Astrocyte (in vitro differentiated cells and primary cell): Measurements from ENCODE around the gene FAM50B. TPM values are rescaled to one million over a fixed set of nuclear protein-coding genes. Genes with fewer than 3 reads are reported as not detected.
A peak's percentile ranks its signal among the peaks of the same experiment; 100 is the strongest.

Experiments used
- DNase-seq: peaks from one replicate; pipeline ENCODE4 v3.0.0-alpha.2; 2010; ENCODE audit warnings: low read depth
- FAIRE-seq: peaks from 2 replicates; lab custom pipeline; 2011; peaks lifted over from hg19 to GRCh38; lab: Jason Lieb, UNC
- H2AFZ ChIP-seq: 2 replicates; pipeline ENCODE4 v1.6.0; 2012; ENCODE audit warnings: low read depth, low read length, inconsistent platforms
- H3K27ac ChIP-seq: 2 replicates; pipeline ENCODE4 v1.5.1; 2011; ENCODE audit warnings: low read depth, low read length, inconsistent platforms
- H3K27me3 ChIP-seq: 2 replicates; pipeline ENCODE4 v1.6.0; 2011; ENCODE audit warnings: low read length, inconsistent platforms; ENCODE audit not compliant: insufficient read depth
- H3K36me3 ChIP-seq: 2 replicates; pipeline ENCODE4 v1.5.1; 2011; ENCODE audit warnings: low read length, inconsistent platforms; ENCODE audit not compliant: insufficient read depth
- H3K4me1 ChIP-seq: 2 replicates; pipeline ENCODE4 v1.5.1; 2011; ENCODE audit warnings: low read length, inconsistent platforms; ENCODE audit not compliant: insufficient read depth
- H3K4me2 ChIP-seq: 2 replicates; pipeline ENCODE4 v1.6.0; 2012; ENCODE audit warnings: low read length, inconsistent platforms
- H3K4me3 ChIP-seq: 2 replicates; pipeline ENCODE4 v1.5.1; 2011; ENCODE audit warnings: low read depth, mild to moderate bottlenecking, low read length, inconsistent platforms; ENCODE audit not compliant: insufficient read depth
- H3K79me2 ChIP-seq: 2 replicates; pipeline ENCODE4 v1.6.0; 2012; ENCODE audit warnings: mild to moderate bottlenecking, low read length, inconsistent platforms; ENCODE audit not compliant: insufficient read depth
- H3K9ac ChIP-seq: 2 replicates; pipeline ENCODE4 v1.6.0; 2012; ENCODE audit warnings: mild to moderate bottlenecking, low read length, inconsistent platforms
- H3K9me3 ChIP-seq: 2 replicates; pipeline ENCODE4 v1.5.1; 2012; ENCODE audit warnings: low read depth, mild to moderate bottlenecking, low read length, inconsistent platforms; ENCODE audit not compliant: insufficient read depth
- H4K20me1 ChIP-seq: 2 replicates; pipeline ENCODE4 v1.6.0; 2012; ENCODE audit warnings: low read length, inconsistent platforms; ENCODE audit not compliant: insufficient read depth
- H3K27ac Mint-ChIP-seq: one replicate; pipeline ENCODE4 v1.8.0; 2021; ENCODE audit warnings: mild to moderate bottlenecking, mixed read lengths; ENCODE audit not compliant: unreplicated experiment
- H3K27me3 Mint-ChIP-seq: one replicate; pipeline ENCODE4 v1.8.0; 2021; ENCODE audit warnings: low read depth, mixed read lengths; ENCODE audit not compliant: unreplicated experiment
- H3K36me3 Mint-ChIP-seq: one replicate; pipeline ENCODE4 v1.8.0; 2021; ENCODE audit warnings: low read depth, mixed read lengths; ENCODE audit not compliant: unreplicated experiment
- H3K4me1 Mint-ChIP-seq: one replicate; pipeline ENCODE4 v1.8.0; 2021; ENCODE audit warnings: low read depth, mixed read lengths; ENCODE audit not compliant: unreplicated experiment
- H3K4me3 Mint-ChIP-seq: one replicate; pipeline ENCODE4 v1.8.0; 2021; ENCODE audit warnings: mild to moderate bottlenecking, moderate library complexity, mixed read lengths; ENCODE audit not compliant: unreplicated experiment
- H3K9me3 Mint-ChIP-seq: one replicate; pipeline ENCODE4 v1.8.0; 2021; ENCODE audit warnings: mild to moderate bottlenecking, mixed read lengths; ENCODE audit not compliant: unreplicated experiment
- CTCF ChIP-seq: IDR thresholded peaks from 2 replicates; pipeline ENCODE4 v1.5.1; 2011; ENCODE audit warnings: low read depth, mild to moderate bottlenecking, inconsistent platforms, low read length, moderate library complexity; ENCODE audit not compliant: insufficient read depth
- EZH2 ChIP-seq: IDR thresholded peaks from 2 replicates; pipeline ENCODE4 v1.6.1; 2012; ENCODE audit warnings: mild to moderate bottlenecking, low read length, inconsistent platforms; ENCODE audit not compliant: insufficient read depth
- total RNA-seq: library from RNA; stranded (reverse); gene quantifications from 2 replicates; pipeline ENCODE4 v1.2.1, GENCODE V29; 2021

Gene FAM50B
- total RNA-seq, 1 donor from 2014 or later: 4.6 TPM

- no peaks in the 10 kb centered on the region for H3K36me3 Mint-ChIP-seq
- no peak for TF ChIP-seq EZH2
- no peaks in the 10 kb centered on the region for H3K9me3 Mint-ChIP-seq
- no peak overlapping the region for H3K27ac Mint-ChIP-seq
- no peak overlapping the region for H3K4me3 Mint-ChIP-seq
- Histone ChIP-seq H3K79me2 (no peaks in the 10 kb centered on the region), H3K4me3 (no peak overlapping the region), H3K4me1 (no peaks in the 10 kb centered on the region), H3K9ac (no peak overlapping the region), H3K4me2 (no peak overlapping the region), H3K36me3 (no peaks in the 10 kb centered on the region), H3K9me3 (no peaks in the 10 kb centered on the region), H3K27me3 (no peaks in the 10 kb centered on the region), H3K27ac (no peak overlapping the region), H4K20me1 (no peaks in the 10 kb centered on the region), H2AFZ (no peak overlapping the region)
- FAIRE-seq (no peak), DNase-seq (no peak)
- peaks cover 5% of the 10 kb centered on the region for H3K27me3 Mint-ChIP-seq
- H3K4me1 Mint-ChIP-seq: peaks cover 9% of the 10 kb centered on the region
Observed at GRCh38 chr6:3871515-3871914, 22.3 kb downstream of the FAM50B start.

- H3K9me3 Mint-ChIP-seq: no peaks in the 10 kb centered on the region
- FAIRE-seq (no peak), DNase-seq (no peak)
- Histone ChIP-seq H3K9ac (no peak overlapping the region), H4K20me1 (no peaks in the 10 kb centered on the region), H3K27ac (no peak overlapping the region), H3K9me3 (no peaks in the 10 kb centered on the region), H3K4me2 (no peak overlapping the region), H3K4me3 (no peak overlapping the region), H3K36me3 (no peaks in the 10 kb centered on the region), H3K4me1 (no peaks in the 10 kb centered on the region), H2AFZ (no peak overlapping the region), H3K27me3 (no peaks in the 10 kb centered on the region), H3K79me2 (no peaks in the 10 kb centered on the region)
- peaks cover 9% of the 10 kb centered on the region for H3K27me3 Mint-ChIP-seq
- TF ChIP-seq CTCF (no peak), EZH2 (no peak)
- no peaks in the 10 kb centered on the region for H3K36me3 Mint-ChIP-seq
- H3K4me1 Mint-ChIP-seq: peaks cover 9% of the 10 kb centered on the region
- no peak overlapping the region for H3K4me3 Mint-ChIP-seq
- no peak overlapping the region for H3K27ac Mint-ChIP-seq
Observed at GRCh38 chr6:3871939-3872338, 22.8 kb downstream of the FAM50B start.

- no peaks in the 10 kb centered on the region for H3K27me3 ChIP-seq
- FAIRE-seq (no peak), DNase-seq (no peak)
- H3K27ac ChIP-seq: no peak overlapping the region
- H3K4me1 Mint-ChIP-seq: peaks cover 9% of the 10 kb centered on the region
- no peaks in the 10 kb centered on the region for H3K36me3 ChIP-seq
- H3K4me1 ChIP-seq: no peaks in the 10 kb centered on the region
- no peak overlapping the region for H2AFZ ChIP-seq
- TF ChIP-seq CTCF (no peak), EZH2 (no peak)
- no peaks in the 10 kb centered on the region for H4K20me1 ChIP-seq
- peak overlapping the region; percentile 9 for H3K27ac Mint-ChIP-seq
- H3K79me2 ChIP-seq: no peaks in the 10 kb centered on the region
- no peak overlapping the region for H3K9ac ChIP-seq
- H3K9me3 ChIP-seq: no peaks in the 10 kb centered on the region
- no peak overlapping the region for H3K4me3 ChIP-seq
- peaks cover 10% of the 10 kb centered on the region for H3K27me3 Mint-ChIP-seq
- H3K4me3 Mint-ChIP-seq: no peak overlapping the region
- no peaks in the 10 kb centered on the region for H3K9me3 Mint-ChIP-seq
- H3K4me2 ChIP-seq: no peak overlapping the region
- H3K36me3 Mint-ChIP-seq: no peaks in the 10 kb centered on the region
Observed at GRCh38 chr6:3872370-3872854, 23.2 kb downstream of the FAM50B start.
